Upper lobe of left lung (tissue), 6 donors: ENCODE results near the gene AJAP1. TPM values are rescaled to one million over a fixed set of nuclear protein-coding genes. Genes with fewer than 3 reads are reported as not detected.

Experiments used
- ATAC-seq, 2 donors: fragments of 200-7000 bp; cut with Tn5 transposase; one replicate each; pipeline ENCODE4 v1.9.1; 2022; ENCODE audit warnings: mild to moderate bottlenecking in 2 of 2, moderate library complexity in 2 of 2; ENCODE audit not compliant: low FRiP score in 2 of 2
- DNase-seq, 2 donors: peaks; one replicate each; pipeline ENCODE4 v3.0.0-alpha.2; 2019 to 2020
- H3K27ac ChIP-seq, 4 donors: fragments of 200-600 bp; sonication (generic); one replicate each; pipeline ENCODE4 v1.5.1; 2016 to 2019
- H3K27me3 ChIP-seq, 4 donors: fragments of 200-600 bp; sonication (generic); one replicate each; pipeline ENCODE4 v1.5.1; 2017 to 2019
- H3K36me3 ChIP-seq, 4 donors: fragments of 200-600 bp; sonication (generic); one replicate each; pipeline ENCODE4 v1.5.1; 2016 to 2019
- H3K4me1 ChIP-seq, 4 donors: fragments of 200-600 bp; sonication (generic); one replicate each; pipeline ENCODE4 v1.5.1; 2018 to 2019
- H3K4me3 ChIP-seq, 4 donors: fragments of 200-600 bp; sonication (generic); one replicate each; pipeline ENCODE4 v1.5.1; 2017 to 2019; ENCODE audit warnings: mild to moderate bottlenecking in 2 of 4, moderate library complexity in 1 of 4
- H3K9me3 ChIP-seq, 4 donors: fragments of 200-600 bp; sonication (generic); one replicate each; pipeline ENCODE4 v1.5.1; 2018 to 2019
- EP300 ChIP-seq, 4 donors: sonication (generic); formaldehyde crosslinking; IDR thresholded peaks; one replicate each; pipeline ENCODE4 v1.5.1; 2017; ENCODE audit warnings: antibody characterized with exemption in 4 of 4, control low read depth in 2 of 4
- POLR2A ChIP-seq, 4 donors: fragments of 450-650 bp; IDR thresholded peaks; one replicate each; pipeline ENCODE4 v1.5.1; 2016 to 2017; ENCODE audit warnings: antibody characterized with exemption in 4 of 4, mild to moderate bottlenecking in 2 of 4
- POLR2AphosphoS5 ChIP-seq, 2 donors: sonication (generic); formaldehyde crosslinking; IDR thresholded peaks; one replicate each; pipeline ENCODE4 v1.5.1; 2017; ENCODE audit warnings: antibody characterized with exemption in 2 of 2
- WGBS, 2 donors: methylation state at CpG; one replicate each; pipeline ENCODE4 v1.1.5; 2017 to 2018; 5-methylcytosine and 5-hydroxymethylcytosine counted together
- total RNA-seq, 6 donors: library from RNA; depleted of rRNA in 4 of 6; stranded (reverse); fragments of >200 nt in 4 of 6; gene quantifications; one replicate each; pipeline versions ENCODE4 v1.1.0 to v1.2.1, GENCODE V29; 2016 to 2021
- TF ChIP-seq, protein P1 (sequence below), 6 experiments: fragments of 450-650 bp in 4 of 6; fragments of 200-600 bp in 2 of 6; sonication (generic) in 2 of 6; IDR thresholded peaks; one replicate each; pipeline ENCODE4 v1.5.1; 2016 to 2019; ENCODE audit warnings: antibody characterized with exemption in 6 of 6
- donor health status: DM: no; HTN: no; CAD: no; lungs with moderate emphysema.
- donor health status: DM: no; HTN: yes; CAD: no; lungs with severe emphysema.

AJAP1 gene
- total RNA-seq, 6 donors from 2014 or later, result 0.54 to 4.6 (median 2.9) TPM

DNA sequence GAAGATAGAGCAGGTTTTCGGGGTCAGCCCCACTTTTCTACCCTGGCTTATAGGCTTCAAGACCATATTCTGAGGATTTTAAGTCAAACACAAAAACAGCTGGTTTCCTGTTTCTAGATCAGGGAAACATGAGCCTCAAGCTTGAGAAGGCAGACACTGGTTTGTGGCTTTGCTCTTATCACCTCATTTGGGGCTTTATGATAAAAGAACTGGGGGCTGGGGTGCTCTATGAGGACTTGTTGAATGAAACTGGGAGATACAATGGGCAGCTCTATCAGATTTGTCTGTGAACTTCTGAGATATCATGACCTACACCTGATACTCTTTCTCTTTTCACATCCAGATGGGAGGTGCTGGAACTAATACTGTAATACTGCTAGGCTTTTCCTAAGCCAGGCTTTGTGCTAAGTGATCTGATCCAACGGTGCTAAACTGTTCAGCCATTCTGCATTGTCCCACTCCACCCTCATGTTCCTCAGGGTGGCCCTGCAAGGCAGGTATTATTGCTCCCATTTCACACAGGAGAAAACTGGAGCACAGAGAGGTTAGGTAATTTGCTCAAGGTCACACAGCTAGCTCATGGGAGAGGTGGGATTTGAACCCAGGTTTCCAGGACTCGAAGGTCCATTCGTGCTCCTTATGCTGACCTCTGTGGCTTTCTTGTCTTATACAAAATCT, 6.6 kb downstream of the AJAP1 start:
- no peak overlapping the region for H3K4me3 ChIP-seq
- H3K27me3 ChIP-seq, result peaks cover 0 to 21% (median 7%) of the 10 kb centered on the region in 4 donors
- 61 to 64% methylated on average over 4 of the region's 4 CpGs for WGBS, 2 donors
- no peaks in the 10 kb centered on the region for H3K9me3 ChIP-seq
- TF ChIP-seq POLR2A (IDR thresholded peaks at IDR 0.05) (no peak), EP300 (IDR thresholded peaks at IDR 0.05) (no peak), POLR2AphosphoS5 (IDR thresholded peaks at IDR 0.05) (no peak)
- DNase-seq (no peak), ATAC-seq (no peak)
- no peaks in the 10 kb centered on the region for H3K36me3 ChIP-seq
- H3K4me1 ChIP-seq, result peaks cover 0 to 4% (median 0%) of the 10 kb centered on the region in 4 donors
- no peak overlapping the region for H3K27ac ChIP-seq

DNA sequence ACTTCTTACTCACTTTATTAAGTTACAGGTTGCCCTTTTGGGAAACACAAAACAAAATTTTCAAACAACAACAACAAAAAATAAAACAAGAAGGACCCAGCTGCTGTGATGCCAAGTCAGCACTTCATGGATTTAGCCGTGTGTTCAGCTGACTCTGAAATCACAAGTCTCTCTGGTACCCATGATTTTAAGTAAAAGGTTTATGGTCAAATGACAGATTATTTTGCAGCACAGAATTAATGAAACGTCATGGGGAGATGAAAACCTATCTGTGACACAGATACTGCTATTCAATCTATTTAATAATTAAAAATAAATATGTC, 7.1 kb downstream of the AJAP1 start:
- Histone ChIP-seq H3K9me3 (no peaks in the 10 kb centered on the region), H3K4me3 (no peak overlapping the region), H3K27ac (no peak overlapping the region), H3K36me3 (no peaks in the 10 kb centered on the region), H3K27me3 (peaks cover 0 to 18% (median 5%) of the 10 kb centered on the region in 4 donors), H3K4me1 (no peaks in the 10 kb centered on the region)
- TF ChIP-seq POLR2A (IDR thresholded peaks at IDR 0.05) (no peak), POLR2AphosphoS5 (IDR thresholded peaks at IDR 0.05) (no peak), EP300 (IDR thresholded peaks at IDR 0.05) (no peak)
- TF ChIP-seq, protein P1, sequence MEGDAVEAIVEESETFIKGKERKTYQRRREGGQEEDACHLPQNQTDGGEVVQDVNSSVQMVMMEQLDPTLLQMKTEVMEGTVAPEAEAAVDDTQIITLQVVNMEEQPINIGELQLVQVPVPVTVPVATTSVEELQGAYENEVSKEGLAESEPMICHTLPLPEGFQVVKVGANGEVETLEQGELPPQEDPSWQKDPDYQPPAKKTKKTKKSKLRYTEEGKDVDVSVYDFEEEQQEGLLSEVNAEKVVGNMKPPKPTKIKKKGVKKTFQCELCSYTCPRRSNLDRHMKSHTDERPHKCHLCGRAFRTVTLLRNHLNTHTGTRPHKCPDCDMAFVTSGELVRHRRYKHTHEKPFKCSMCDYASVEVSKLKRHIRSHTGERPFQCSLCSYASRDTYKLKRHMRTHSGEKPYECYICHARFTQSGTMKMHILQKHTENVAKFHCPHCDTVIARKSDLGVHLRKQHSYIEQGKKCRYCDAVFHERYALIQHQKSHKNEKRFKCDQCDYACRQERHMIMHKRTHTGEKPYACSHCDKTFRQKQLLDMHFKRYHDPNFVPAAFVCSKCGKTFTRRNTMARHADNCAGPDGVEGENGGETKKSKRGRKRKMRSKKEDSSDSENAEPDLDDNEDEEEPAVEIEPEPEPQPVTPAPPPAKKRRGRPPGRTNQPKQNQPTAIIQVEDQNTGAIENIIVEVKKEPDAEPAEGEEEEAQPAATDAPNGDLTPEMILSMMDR (IDR thresholded peaks at IDR 0.05), result no peak
- ATAC-seq (no peak), DNase-seq (no peak)
- WGBS, 2 donors, result 51 to 63% methylated on average over 2 of the region's 2 CpGs

DNA sequence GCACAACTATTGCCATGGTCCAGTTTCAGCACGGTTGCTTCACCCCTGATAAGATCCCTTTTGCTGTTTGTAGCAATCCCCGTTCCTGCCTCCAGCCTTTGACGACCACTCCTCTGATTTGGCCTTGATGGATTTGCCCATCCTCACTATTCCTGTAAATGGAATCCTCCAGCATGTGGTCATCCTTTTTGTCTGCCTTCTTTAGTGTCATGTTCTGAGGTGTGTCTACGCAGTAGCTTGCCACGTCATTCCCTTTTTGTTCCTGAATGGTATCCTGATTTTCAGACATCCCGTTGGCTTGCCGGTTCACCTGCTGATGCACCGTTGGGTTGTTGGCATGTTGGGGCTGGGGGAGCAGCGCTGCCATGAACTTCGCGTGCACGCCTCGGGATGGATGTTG, 7.8 kb downstream of the AJAP1 start:
- no peak for ATAC-seq
- no peak for TF ChIP-seq EP300 (IDR thresholded peaks at IDR 0.05)
- TF ChIP-seq, protein P1 (IDR thresholded peaks at IDR 0.05), result no peak
- no peak for TF ChIP-seq POLR2AphosphoS5 (IDR thresholded peaks at IDR 0.05)
- no peak for TF ChIP-seq POLR2A (IDR thresholded peaks at IDR 0.05)
- H3K4me3 ChIP-seq, result no peak overlapping the region
- no peaks in the 10 kb centered on the region for H3K36me3 ChIP-seq
- H3K4me1 ChIP-seq, result no peaks in the 10 kb centered on the region
- no peak overlapping the region for H3K27ac ChIP-seq
- 72 to 83% methylated on average over 13 of the region's 13 CpGs for WGBS, 2 donors
- H3K27me3 ChIP-seq, result peaks cover 0 to 14% (median 5%) of the 10 kb centered on the region in 4 donors
- DNase-seq, result no peak
- no peaks in the 10 kb centered on the region for H3K9me3 ChIP-seq

DNA sequence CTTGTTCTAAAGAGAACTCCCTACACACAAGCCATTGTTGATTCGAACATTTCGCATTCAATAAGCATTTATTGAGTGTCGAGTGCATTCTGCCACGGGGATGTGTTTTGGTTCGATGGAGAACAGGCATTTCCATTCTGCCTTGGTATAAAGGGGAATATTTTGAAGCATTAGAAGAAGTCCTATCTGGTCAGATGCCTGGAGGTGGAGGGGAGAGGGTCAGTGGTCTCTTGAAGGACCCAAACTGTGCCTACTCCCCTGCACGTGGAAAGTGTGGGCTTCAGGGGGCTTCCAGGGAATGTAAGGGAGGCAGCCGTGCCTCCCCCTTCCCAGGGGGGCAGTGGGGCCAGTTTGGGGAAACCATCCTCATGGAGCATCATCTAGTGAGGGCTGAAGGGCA, 8.3 kb downstream of the AJAP1 start:
- no peak for DNase-seq
- H3K27ac ChIP-seq, result no peak overlapping the region
- H3K4me3 ChIP-seq, result no peak overlapping the region
- H3K27me3 ChIP-seq, result peaks cover 0 to 10% (median 5%) of the 10 kb centered on the region in 4 donors
- H3K9me3 ChIP-seq, result no peaks in the 10 kb centered on the region
- H3K36me3 ChIP-seq, result no peaks in the 10 kb centered on the region
- TF ChIP-seq, protein P1 (IDR thresholded peaks at IDR 0.05), result no peak
- no peak for TF ChIP-seq EP300 (IDR thresholded peaks at IDR 0.05)
- TF ChIP-seq POLR2AphosphoS5 (IDR thresholded peaks at IDR 0.05), result no peak
- TF ChIP-seq POLR2A (IDR thresholded peaks at IDR 0.05), result no peak
- whole genome bisulfite sequencing, 2 donors, result 75 to 77% methylated on average over 7 of the region's 7 CpGs
- no peak for ATAC-seq
- H3K4me1 ChIP-seq, result no peaks in the 10 kb centered on the region

DNA sequence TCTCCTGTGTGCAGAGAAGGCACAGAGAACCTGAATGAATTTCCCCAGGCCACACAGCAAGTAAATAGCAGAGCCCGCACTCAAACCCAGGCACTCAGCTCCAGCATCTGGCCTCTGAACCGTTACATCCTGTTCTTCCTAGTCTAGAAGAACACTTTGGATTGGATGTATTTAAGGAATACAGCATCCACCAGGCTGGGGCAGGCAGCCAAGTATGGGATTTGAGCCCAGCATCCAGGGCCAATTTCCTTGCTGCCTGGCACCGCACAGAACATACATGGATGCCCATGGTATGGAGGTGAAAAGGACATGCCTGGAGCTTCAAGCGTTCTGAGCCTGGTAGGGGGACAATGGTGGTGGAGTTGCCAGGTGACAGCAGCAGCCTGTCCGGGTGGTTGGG, 9.7 kb downstream of the AJAP1 start:
- Histone ChIP-seq H3K4me1 (no peaks in the 10 kb centered on the region), H3K4me3 (no peak overlapping the region), H3K27ac (no peak overlapping the region), H3K27me3 (peaks cover 0 to 4% (median 0%) of the 10 kb centered on the region in 4 donors), H3K9me3 (no peaks in the 10 kb centered on the region), H3K36me3 (no peaks in the 10 kb centered on the region)
- DNase-seq, result no peak
- WGBS, 2 donors, result 87 to 94% methylated on average over 4 to 5 of the region's 5 CpGs
- TF ChIP-seq, protein P1 (IDR thresholded peaks at IDR 0.05), result no peak
- TF ChIP-seq EP300 (IDR thresholded peaks at IDR 0.05) (no peak), POLR2A (IDR thresholded peaks at IDR 0.05) (no peak), POLR2AphosphoS5 (IDR thresholded peaks at IDR 0.05) (no peak)
- ATAC-seq, result no peak
